ENCODE data around the gene NDRG4. TPM values are rescaled to one million over a fixed set of nuclear protein-coding genes. Genes with fewer than 3 reads are reported as not detected.

Gene NDRG4
- polyA plus RNA-seq, 1 donor from 2014 or later = 507 TPM

- peaks cover 16% of the 10 kb centered on the region for H3K36me3 ChIP-seq (ENCODE audit: insufficient read depth, low read length)
- no peaks in the 10 kb centered on the region for H3F3A ChIP-seq (ENCODE audit: insufficient read depth, low read length, poor library complexity, severe bottlenecking)
- H3K4me3 ChIP-seq (ENCODE audit: low read length) = no peak overlapping the region
- H3K27me3 ChIP-seq (ENCODE audit: insufficient read depth, low read depth, low read length) = no peaks in the 10 kb centered on the region
- no peak overlapping the region for H2AFZ ChIP-seq (ENCODE audit: low read depth, low read length)
- H3K79me2 ChIP-seq (replicated peaks; ENCODE audit: insufficient read depth, low read length) = no peaks in the 10 kb centered on the region
- H3K9me2 ChIP-seq (ENCODE audit: insufficient read depth, low read length) = no peaks in the 10 kb centered on the region
- TF ChIP-seq MXI1 (conservative IDR thresholded peaks at IDR 0.05; ENCODE audit: poor library complexity, severe bottlenecking) = no peak
- no peak for TF ChIP-seq EP300 (conservative IDR thresholded peaks at IDR 0.05; ENCODE audit: poor library complexity, severe bottlenecking)
- no peak for TF ChIP-seq SMC3 (conservative IDR thresholded peaks at IDR 0.05; ENCODE audit: poor library complexity)
- no peak for TF ChIP-seq TAF1 (IDR thresholded peaks at IDR 0.05; ENCODE audit: low read depth)
- TF ChIP-seq CTCF (IDR thresholded peaks at IDR 0.05; ENCODE audit: poor library complexity, severe bottlenecking) = no peak
- TF ChIP-seq RAD21 (conservative IDR thresholded peaks at IDR 0.05) = no peak
- TF ChIP-seq POLR2AphosphoS5 (IDR thresholded peaks at IDR 0.05) = no peak
- TF ChIP-seq REST (IDR thresholded peaks at IDR 0.05; ENCODE audit: borderline replicate concordance) = no peak
- TF ChIP-seq EZH2 (IDR thresholded peaks at IDR 0.05; ENCODE audit: borderline replicate concordance, insufficient read depth, low read length, poor library complexity, severe bottlenecking) = no peak
- no peak overlapping the region for H3K9ac ChIP-seq (ENCODE audit: low read length)
- no peak overlapping the region for H3K4me2 ChIP-seq (ENCODE audit: low read length)
- H3K27ac ChIP-seq (ENCODE audit: low read length) = no peak overlapping the region
- no peaks in the 10 kb centered on the region for H3K9me3 ChIP-seq (ENCODE audit: low read length)
- H4K20me1 ChIP-seq (ENCODE audit: insufficient read depth) = no peaks in the 10 kb centered on the region
Measured at GRCh38 chr16:58543685-58544084, 43.7 kb downstream of the NDRG4 start.

GRCh38 chr16:58548378-58548777 is 48.4 kb downstream of the NDRG4 start:
- Histone ChIP-seq H3K27me3 (ENCODE audit: insufficient read depth, low read depth, low read length) (no peaks in the 10 kb centered on the region), H3F3A (ENCODE audit: insufficient read depth, low read length, poor library complexity, severe bottlenecking) (no peaks in the 10 kb centered on the region), H3K79me2 (replicated peaks; ENCODE audit: insufficient read depth, low read length) (no peaks in the 10 kb centered on the region), H2AFZ (ENCODE audit: low read depth, low read length) (no peak overlapping the region), H3K27ac (ENCODE audit: low read length) (no peak overlapping the region), H3K9me3 (ENCODE audit: low read length) (no peaks in the 10 kb centered on the region), H3K9ac (ENCODE audit: low read length) (no peak overlapping the region), H3K36me3 (ENCODE audit: insufficient read depth, low read length) (peaks cover 5% of the 10 kb centered on the region), H3K4me2 (ENCODE audit: low read length) (no peak overlapping the region), H3K4me3 (ENCODE audit: low read length) (no peak overlapping the region), H3K9me2 (ENCODE audit: insufficient read depth, low read length) (no peaks in the 10 kb centered on the region), H4K20me1 (ENCODE audit: insufficient read depth) (no peaks in the 10 kb centered on the region)
- no peak for TF ChIP-seq REST (IDR thresholded peaks at IDR 0.05; ENCODE audit: borderline replicate concordance)
- TF ChIP-seq POLR2AphosphoS5 (IDR thresholded peaks at IDR 0.05) = no peak
- no peak for TF ChIP-seq MXI1 (conservative IDR thresholded peaks at IDR 0.05; ENCODE audit: poor library complexity, severe bottlenecking)
- TF ChIP-seq CTCF (IDR thresholded peaks at IDR 0.05; ENCODE audit: poor library complexity, severe bottlenecking) = no peak
- no peak for TF ChIP-seq SMC3 (conservative IDR thresholded peaks at IDR 0.05; ENCODE audit: poor library complexity)
- TF ChIP-seq EP300 (conservative IDR thresholded peaks at IDR 0.05; ENCODE audit: poor library complexity, severe bottlenecking) = no peak
- TF ChIP-seq EZH2 (IDR thresholded peaks at IDR 0.05; ENCODE audit: borderline replicate concordance, insufficient read depth, low read length, poor library complexity, severe bottlenecking) = no peak
- no peak for TF ChIP-seq TAF1 (IDR thresholded peaks at IDR 0.05; ENCODE audit: low read depth)
- no peak for TF ChIP-seq RAD21 (conservative IDR thresholded peaks at IDR 0.05)

Data from neural cell (in vitro differentiated cells).